A204.1 (cell line): ENCODE data around the gene ADGRF5.

Source experiments
- FAIRE-seq: peaks from 2 replicates; lab custom pipeline; 2012; peaks lifted over from hg19 to GRCh38; lab: Jason Lieb, UNC

ADGRF5 gene

GRCh38 chr6:46821458-46821881 lies 100.3 kb downstream of the ADGRF5 start:
- no peak for FAIRE-seq

GRCh38 chr6:46819561-46819960 lies 102.2 kb downstream of the ADGRF5 start:
- no peak for FAIRE-seq

- no peak for FAIRE-seq
Measured at GRCh38 chr6:46816626-46817025, 105.1 kb downstream of the ADGRF5 start.

- no peak for FAIRE-seq
Measured at GRCh38 chr6:46815130-46815529, 106.6 kb downstream of the ADGRF5 start.

GRCh38 chr6:46808806-46809205 lies 112.9 kb downstream of the ADGRF5 start:
- FAIRE-seq, result no peak
